NCI-H1694 (cell line): ENCODE measurements around the gene PTPRB.

Experiments used
- DNase-seq: peaks from one replicate; lab custom pipeline; 2025; lab: John Stamatoyannopoulos, UW

PTPRB gene

DNA sequence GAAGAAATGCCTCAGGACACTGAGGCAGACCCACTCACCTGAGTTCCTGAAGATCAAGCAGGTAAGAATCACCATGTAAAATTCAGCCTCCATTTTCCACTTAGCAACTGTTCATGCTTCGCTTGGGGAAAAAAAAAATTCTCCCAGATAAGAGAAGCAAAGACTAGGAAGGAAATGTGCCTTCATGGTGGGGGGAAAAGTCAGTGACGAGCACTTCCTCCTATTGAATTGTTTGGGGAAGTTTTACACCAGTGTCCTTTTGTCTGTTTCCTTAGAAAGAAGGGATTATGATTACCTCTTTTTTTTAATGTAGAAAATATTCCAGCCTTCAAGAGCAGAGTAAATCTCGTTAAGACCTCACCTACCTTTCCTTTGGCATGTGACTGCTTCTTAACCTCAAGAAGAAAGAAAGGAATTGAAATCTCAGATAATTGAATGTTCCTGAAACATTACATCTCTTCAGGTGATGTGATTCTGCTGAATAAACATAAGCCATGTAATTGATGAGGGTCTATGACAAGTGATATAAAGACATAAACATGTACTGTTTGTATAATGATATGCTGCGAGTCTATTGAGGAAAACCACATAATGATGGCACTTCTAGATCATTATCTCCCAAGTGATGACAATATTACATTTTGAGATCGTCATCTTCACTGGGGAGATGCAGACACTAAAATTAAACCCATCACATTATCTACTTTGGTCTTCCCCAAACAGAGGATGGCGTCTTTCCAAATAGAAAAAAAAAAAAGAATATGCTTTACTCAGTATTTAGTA is at the start of gene PTPRB:
TSS of gene PTPRB (minus strand) at position 127 of the 783 bp plus-strand sequence. CDS start at position 93, 34 bp downstream.
- DNase-seq = no peak

DNA sequence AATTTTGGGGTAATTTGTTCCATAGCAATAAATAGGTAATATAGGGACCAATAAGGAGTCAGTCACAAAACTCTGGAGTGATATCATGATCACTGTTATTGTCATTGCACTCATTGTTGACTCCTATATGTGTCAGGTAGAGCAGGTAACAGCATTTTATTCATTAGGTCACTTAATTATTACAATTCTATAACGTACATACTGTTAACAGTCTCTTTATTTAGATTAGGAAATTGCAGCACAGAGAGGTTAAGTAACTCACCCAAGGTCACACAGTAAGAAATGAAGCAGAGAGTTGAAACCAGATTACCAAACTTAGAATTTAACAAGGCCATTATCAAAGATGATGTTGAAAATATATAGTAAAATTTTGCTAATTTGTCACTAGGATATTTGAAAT is 49.7 kb upstream of the PTPRB start:
- no peak for DNase-seq

DNA sequence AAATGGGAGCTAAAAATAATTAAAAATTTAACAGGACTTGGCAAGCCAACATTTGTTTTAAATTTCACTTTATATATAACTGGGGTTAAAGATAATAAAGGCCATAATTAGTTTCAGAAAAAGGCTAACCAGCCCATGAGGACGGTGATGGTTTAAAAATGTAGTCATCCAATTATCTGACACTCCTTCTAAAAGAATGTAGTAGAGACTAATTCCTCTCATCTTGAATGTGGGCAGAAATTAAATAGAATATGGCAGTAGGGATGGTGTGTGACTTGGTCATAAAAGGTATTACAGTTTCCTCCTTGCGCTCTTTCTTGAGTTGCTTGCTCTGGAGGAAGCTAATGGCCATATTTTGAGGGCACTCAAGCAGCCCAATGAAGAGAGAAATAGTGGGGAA is 49.1 kb upstream of the PTPRB start:
- DNase-seq = no peak

DNA sequence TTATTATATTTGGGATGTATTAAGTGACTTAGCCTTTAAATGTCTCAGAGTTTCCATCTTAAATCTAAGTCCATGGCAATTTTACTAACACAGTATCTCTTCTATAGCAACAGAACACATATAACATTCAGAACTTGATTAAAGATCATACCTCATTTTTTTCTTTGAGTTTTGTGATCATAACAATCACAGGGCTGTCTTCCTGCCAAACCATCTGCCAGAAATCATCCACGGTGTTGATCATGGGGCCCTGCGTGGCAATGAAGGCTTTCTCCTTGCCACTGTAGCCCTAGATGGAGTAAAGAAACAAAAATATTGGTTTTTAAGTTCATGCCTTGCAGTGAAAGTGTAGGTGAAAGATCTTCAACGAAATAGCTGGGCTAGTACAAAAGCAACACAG is 46.7 kb upstream of the PTPRB start:
- no peak for DNase-seq

DNA sequence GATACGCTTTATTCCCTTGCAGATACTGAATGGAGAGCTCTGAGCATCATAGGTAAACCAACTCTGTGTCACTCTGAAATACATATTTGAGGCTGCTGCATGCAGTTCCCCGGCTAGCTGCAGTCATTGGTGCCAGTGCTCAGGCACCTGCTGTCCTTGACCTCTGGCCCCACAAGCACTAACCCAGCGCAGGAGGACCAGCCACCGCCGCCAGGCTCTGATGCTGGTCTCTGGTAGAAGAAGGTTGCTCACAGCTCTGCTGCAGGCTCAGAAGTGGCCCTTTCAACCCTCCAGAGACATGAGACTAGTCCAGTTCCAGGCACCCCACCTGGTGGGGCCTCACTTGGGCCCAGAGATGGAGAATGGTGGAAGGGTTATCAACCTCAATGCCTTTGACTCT is 34.5 kb upstream of the PTPRB start:
- DNase-seq = no peak

DNA sequence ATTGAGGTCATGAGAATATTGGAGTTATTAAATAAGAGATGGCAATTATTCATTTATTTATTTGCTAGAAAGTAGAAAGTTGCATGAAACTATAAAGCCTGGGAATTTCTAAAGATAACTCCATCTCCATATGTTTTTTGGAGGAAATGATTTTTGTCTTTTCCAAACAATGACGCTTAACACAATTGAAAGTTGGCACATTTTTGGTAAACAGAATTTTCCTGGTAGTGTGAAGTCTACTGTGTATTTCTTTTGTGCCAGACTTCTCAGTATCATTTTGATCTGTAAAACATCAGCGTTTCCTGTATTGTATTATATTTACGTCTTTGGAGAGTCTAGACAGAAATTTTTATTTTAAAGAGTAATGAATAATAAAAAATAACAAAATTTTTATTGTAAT is 33.7 kb upstream of the PTPRB start:
- DNase-seq = no peak

DNA sequence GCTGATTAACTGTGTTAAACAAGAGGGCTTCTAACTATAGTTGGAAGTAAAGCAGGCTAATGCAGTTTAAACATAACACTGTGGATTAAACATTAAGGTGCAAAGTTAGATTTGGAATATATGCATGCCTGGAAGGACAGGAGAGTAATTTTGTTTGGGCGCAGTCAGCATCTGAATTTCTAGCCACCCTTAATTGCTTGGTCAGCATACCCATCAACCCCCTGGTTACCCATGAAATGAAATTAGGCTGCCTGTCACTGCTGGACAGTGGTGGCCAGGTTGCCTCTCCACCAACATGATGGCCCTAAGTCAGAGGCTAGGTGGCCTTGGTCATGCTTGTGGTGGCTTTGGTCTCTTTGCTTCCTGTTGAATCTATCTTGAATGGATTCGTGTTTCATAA is 30.0 kb upstream of the PTPRB start:
- DNase-seq = no peak

DNA sequence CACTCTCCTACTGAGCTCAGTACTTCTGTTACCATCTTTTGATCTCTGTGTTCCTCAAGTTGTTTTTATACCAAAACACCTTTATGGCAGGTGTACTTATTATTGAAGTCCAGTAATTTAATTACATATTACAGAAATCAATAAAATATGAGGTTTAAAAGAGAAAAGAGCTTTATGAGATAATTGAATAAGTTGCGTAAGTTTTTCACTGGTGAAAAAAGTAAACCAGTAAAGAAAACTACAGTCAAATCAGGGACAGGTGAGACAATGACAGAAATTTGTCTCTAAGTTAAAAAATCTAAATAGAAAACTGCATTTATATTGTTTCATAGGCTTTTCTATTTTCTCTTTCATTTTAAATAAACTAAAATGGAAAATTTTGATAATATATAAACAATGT is 29.1 kb upstream of the PTPRB start:
- no peak for DNase-seq

DNA sequence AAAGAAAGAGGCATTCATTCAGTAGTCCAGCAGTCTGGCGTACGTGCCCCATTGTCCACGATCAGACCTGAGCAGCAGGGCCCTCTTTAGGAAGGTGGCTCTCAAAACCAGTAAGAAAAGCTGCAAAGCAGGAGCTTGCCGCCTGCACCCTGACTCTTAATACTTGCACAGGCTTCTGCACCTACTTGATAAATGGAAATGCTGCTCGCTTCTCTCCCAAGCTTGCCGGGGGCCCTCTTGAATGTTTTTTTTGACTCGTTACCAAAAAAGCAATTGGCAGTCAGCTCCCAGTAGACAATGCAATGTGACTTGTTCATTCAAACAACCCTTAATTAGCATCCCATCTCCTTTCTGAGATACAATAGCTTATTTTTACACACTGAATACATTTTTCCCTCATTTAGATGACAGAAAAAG is 27.2 kb upstream of the PTPRB start:
- DNase-seq = no peak

DNA sequence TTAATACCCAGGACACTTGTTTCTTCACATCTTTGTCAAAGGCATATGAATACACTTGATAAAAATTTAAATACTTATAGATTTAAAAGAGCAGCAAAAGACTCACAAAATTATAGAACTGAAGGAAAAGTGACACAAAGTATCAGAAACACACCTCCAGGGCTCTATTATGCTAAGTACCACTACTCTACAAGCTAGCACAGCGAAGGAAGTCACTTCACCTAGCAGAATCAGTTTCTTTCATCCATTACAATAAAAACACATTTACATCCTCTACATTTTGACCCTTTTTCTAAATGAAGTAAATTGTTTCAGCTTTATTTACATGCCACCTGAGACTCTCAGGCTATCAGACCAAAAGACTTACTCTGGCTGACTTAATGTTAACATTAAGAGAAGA is 26.6 kb upstream of the PTPRB start:
- DNase-seq = no peak

DNA sequence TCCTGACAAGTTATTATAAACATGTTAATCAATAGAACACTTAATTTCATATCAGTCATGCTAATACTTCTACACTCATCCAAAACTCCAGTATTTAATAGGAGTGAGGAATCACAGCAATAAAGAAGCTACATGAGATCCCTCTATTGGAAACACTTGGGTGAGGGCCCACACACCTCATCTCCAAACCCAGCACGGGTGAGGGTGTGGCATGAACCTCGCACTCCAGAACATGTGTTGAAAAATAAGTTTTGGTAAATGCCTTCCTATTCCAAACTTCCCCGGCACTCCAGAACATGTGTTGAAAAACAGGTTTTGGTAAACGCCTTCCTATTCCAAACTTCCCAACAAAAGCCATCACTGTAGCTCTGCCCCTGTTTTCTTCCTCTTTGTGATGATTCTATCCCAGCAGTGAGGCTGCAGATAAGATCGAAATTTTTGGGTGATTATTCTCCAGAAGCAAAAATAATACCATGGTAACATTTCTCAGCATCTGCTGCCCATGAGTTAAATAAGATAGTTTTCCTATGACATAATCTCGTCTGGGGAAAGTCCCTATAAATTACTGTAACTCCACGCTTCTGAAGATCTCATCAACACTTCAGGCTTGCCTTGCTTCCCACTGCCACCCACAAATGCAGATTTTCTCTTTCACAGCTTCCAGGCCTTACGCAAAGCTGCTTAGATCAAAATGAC is 24.4 kb upstream of the PTPRB start:
- DNase-seq = no peak

DNA sequence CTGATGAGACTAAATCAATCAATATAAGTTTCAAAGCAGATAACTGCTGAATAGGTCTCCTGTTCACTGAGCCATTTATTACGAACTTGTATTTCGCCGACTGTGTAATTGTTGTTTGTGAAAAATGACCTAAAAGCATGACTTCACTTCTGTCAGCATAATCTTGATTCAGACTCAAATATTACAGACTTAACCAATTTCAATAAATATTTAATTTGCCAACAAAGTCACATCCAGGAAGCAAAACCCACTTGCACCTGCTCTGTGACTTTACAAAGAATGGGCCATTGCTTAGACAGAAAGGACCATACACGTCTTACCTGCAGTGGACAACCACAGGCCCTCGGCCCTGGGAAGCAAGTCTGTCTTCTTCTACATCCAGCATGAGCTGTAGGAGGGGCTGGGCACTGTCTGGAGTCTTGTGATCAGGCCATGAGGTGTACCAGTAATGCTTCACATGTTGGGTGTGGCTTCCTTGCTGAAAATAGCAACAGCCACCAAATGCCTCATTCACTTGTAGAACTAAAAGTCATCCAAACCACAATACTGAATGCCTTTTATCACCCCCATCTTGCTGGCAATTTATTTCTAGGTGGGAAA is 23.5 kb upstream of the PTPRB start:
- no peak for DNase-seq

DNA sequence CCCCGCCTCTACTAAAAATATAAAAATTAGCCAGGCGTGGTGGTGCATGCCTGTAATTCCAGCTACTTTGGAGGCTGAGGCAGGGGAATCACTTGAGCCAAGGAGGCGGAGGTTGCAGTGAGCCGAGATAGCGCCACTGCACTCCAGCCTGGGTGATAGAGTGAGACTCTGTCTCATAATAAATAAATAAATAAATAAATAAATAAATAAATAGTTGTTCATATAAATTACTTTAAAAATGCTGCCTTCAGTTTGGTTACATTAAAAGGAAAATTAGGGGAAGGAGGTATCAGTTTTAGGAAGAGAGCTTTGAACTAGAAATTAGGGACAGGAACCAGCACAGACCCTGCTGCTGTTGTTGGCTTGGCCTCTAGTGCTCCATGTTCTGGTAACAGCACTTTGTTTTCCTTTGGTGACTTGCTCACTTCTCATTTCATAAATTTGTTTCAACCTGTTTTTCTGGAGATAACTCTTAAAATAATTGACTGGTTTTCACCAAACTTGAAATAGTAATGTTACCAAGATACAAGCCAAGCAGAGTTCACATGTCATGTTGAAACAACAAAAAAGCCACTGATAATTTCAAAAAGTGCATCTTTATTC is 22.9 kb upstream of the PTPRB start:
- no peak for DNase-seq

DNA sequence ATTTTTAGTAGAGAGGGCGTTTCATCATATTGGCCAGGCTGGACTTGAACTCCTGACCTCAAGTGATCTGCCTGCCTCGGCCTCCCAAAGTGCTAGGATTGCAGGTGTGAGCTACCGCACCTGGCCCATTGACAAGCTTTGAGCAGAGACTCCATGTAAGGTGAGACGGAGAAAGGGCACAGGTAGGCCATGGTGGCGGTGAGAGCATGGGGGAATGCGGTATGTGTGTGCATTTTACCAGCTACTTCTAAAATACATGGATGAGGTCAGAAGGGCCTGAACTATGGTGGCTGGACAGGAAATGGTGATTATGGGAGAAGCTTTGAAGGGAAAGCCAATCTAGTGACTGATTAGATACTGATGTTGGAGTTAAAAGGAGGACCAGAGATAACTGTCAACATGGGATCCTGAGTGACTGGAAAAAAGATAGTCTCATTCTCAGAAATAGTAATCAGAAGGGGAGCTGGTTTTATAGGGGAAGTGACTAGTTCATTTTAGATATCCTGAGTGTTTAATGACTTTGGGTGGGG is 21.9 kb upstream of the PTPRB start:
- no peak for DNase-seq

DNA sequence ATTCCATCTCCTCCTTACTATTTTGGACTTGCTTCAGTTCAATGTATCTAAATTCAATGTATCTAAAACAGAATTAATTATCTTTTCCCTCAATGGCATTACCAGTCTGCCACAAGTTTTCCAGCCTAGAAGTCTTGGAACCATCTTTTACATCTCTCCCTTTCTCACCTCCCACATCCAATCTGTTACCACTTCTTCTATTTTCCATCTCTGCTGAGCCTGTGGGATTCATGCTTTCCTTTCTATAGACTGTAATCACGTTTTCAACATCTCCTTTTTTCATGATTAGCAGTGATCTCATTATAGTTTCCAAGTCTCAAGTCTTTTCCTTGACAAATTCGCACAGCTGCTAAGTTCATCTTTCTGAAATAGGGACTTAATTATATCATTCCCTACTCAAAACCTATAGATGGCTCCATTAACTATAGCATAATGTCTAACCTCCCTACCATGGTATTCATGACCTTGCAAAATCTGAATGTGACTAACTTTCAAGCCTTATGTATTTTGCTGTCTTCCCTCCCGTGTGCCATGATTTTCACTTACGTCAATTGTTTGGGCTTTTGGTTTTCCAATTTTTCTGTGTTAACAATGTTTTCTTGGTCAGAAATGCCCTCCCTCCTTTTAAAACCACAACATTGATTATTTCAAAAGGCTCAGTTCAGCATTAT is 20.5 kb upstream of the PTPRB start:
- no peak for DNase-seq

DNA sequence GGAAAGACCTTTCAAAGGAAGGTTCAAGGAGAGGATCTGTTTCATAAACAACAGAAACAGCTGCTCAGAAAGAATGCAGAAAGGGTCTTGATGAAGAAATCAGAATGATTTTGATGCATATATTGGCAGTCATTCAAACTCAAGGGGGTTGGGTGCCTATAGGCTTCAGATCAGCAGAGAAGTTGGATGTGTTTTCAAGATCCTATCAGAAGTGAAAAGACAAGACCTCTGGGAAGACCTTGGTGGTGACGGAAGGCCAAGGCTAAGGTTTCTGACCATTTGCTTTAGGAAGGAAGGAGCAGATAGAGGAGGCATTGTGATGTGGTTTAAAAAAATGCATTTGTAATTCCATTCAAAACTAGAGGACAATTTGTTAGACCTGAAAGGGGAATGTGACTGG is 15.2 kb upstream of the PTPRB start:
- DNase-seq = no peak

DNA sequence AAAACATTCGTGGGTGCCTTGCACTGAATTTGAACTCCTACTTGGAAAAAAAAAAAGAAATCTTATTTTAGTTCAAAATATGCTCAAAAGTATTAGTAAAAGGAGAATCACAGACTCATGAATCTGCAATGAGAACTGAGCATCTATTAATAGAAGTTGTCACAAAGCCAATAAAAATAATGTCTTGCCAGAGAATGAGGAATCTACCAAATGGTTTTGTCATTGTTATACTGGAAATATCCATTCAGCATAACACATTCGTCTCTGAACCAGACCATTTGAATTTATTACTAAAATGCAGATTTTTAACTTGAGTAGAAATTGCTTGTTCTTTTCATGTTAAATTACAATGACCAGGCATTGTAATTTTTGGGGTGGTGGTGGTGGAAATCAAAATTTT is 11.6 kb upstream of the PTPRB start:
- DNase-seq = no peak

DNA sequence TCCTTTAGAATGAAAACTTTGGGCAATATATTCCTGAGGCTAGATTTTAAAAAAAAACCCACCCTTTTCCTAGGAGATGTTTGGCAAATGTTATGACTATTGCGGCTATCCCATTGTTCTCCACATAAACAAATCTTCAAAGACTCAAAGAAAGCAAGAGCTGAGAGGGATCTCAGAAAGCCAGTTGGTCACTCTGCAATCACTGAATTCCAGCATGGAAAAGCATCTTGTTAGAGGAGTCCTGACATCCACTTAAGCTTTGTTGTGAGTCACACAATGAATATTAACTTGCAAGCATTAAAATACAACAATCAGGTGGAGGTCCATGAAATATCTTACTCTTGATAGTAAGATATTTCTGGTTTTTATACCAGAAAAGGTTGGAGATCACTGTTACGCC is 11.0 kb upstream of the PTPRB start:
- no peak for DNase-seq

DNA sequence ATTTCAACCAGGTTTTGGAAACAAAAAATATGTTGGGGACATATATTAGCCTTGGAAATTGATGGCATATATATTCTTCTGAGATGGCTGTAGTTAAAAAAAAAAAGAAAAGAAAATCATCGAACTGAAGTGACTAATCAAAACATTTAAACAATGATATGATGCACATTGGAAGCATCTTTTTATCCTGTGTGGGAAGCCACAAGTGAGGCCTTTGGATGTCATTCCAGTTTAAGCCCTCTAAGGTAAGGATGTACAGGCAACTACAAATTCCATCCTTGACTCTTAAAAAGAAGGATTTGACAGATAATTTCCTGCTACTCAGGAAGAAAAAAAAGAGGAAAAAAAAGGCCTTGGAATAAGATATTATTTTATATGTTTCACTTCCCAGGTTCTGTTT is 9.6 kb upstream of the PTPRB start:
- DNase-seq = no peak

DNA sequence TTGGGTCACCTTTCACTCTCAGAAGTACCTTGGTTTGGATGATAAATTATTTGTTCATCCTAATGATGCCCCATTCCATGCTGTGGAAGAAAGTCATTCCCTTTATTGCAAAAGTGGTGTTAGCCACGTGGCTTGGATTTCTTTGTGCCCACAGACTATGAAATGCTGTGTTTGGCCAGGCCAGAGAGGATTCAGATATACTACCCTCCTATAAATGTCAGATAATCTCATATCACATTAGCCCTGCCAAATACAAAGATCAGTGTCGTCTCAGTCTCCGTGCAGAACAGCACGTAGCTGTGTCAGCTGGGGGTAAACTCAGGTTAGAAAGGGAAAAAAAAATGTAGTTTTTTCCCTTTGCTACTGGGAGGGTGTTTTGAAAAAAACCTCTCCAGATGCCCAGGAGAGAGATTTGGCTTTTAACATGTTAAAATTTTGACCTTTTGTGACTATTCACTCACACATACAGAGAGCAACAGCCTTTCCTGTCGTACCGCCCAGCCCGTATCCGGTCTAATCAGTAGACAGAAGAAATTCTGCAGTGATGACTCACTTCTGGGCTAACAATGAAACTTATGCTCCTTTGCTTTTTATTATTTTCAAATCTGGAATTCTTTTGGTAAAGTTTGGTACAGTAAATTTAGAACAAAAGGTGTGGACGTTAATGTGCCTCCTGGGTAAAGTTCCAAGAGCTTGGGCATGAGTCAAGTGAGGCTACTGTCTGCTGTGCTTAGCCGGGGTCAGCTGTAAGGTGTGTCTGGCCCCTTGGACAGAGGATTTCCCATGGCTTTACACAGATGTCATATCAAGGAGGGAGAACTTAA is 8.5 kb upstream of the PTPRB start:
- no peak for DNase-seq

DNA sequence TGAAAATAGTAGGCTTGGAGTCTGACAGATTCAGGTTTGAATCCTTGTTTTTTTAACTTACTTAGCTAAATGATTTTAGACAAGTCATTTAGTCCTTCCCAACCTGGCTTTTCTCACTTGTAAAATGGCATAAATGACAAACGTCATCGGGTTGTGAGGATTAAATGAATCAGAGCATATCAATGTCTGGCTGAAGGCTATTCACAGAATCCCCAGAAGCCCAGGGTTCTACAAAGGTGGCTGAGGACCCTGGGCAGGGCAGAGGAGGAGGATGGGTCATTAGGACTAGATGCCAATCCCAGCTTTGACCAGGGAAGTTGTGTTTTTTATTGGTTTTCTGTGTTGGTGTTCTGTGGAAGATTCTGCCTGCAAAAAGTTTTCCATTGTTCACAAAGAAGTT is 7.6 kb upstream of the PTPRB start:
- no peak for DNase-seq
